Measurements from ENCODE around the gene NDUFV1. TPM values are rescaled to one million over a fixed set of nuclear protein-coding genes. Genes with fewer than 3 reads are reported as not detected.

The NDUFV1 gene
- total RNA-seq, 3 donors from 2014 or later, result 159 to 222 (median 186) TPM

GRCh38 chr11:67648140-67648795 is 41.5 kb downstream of the NDUFV1 start:
- H3K36me3 ChIP-seq, result no peaks in the 10 kb centered on the region
- no peak overlapping the region for H3K27ac ChIP-seq
- H3K9me3 ChIP-seq, result no peaks in the 10 kb centered on the region
- no peak for DNase-seq (ENCODE audit: low spot score in 2 of 2)
- intact Hi-C loops (cut with DNase I; ENCODE audit: low total_unique reads), result no loop called here
- H3K27me3 ChIP-seq, result no peaks in the 10 kb centered on the region
- no peaks in the 10 kb centered on the region for H3K4me1 ChIP-seq
- no peak overlapping the region for H3K4me3 ChIP-seq
- TF ChIP-seq POLR2AphosphoS5 (IDR thresholded peaks at IDR 0.05), result no peak
- no peak for TF ChIP-seq POLR2A (IDR thresholded peaks at IDR 0.05)
- no peak for TF ChIP-seq CTCF (IDR thresholded peaks at IDR 0.05)

GRCh38 chr11:67648796-67649613 is 42.3 kb downstream of the NDUFV1 start:
- no peak for DNase-seq (ENCODE audit: low spot score in 2 of 2)
- H3K36me3 ChIP-seq, result no peaks in the 10 kb centered on the region
- no peak overlapping the region for H3K27ac ChIP-seq
- no peak for TF ChIP-seq POLR2AphosphoS5 (IDR thresholded peaks at IDR 0.05)
- no peak for TF ChIP-seq CTCF (IDR thresholded peaks at IDR 0.05)
- no peak for TF ChIP-seq POLR2A (IDR thresholded peaks at IDR 0.05)
- H3K4me3 ChIP-seq, result no peak overlapping the region
- no peaks in the 10 kb centered on the region for H3K27me3 ChIP-seq
- no peaks in the 10 kb centered on the region for H3K4me1 ChIP-seq
- no peaks in the 10 kb centered on the region for H3K9me3 ChIP-seq
- intact Hi-C loops (cut with DNase I; ENCODE audit: low total_unique reads), result no loop called here

- intact Hi-C loops (cut with DNase I; ENCODE audit: low total_unique reads), result no loop called here
- Histone ChIP-seq H3K27me3 (no peaks in the 10 kb centered on the region), H3K36me3 (no peaks in the 10 kb centered on the region), H3K27ac (peak overlapping the region; percentile 14 to 33), H3K4me3 (peak overlapping the region; percentile 26 to 71 (median 58)), H3K9me3 (no peaks in the 10 kb centered on the region), H3K4me1 (no peaks in the 10 kb centered on the region)
- TF ChIP-seq CTCF (IDR thresholded peaks at IDR 0.05) (no peak), POLR2A (IDR thresholded peaks at IDR 0.05) (no peak), POLR2AphosphoS5 (IDR thresholded peaks at IDR 0.05) (no peak)
- no peak for DNase-seq (ENCODE audit: low spot score in 2 of 2)
Observed at GRCh38 chr11:67649634-67650510, 43.1 kb downstream of the NDUFV1 start.

GRCh38 chr11:67651976-67652781 is 45.4 kb downstream of the NDUFV1 start:
- Histone ChIP-seq H3K36me3 (no peaks in the 10 kb centered on the region), H3K9me3 (no peaks in the 10 kb centered on the region), H3K27me3 (no peaks in the 10 kb centered on the region), H3K4me1 (no peaks in the 10 kb centered on the region), H3K27ac (no peak overlapping the region), H3K4me3 (no peak overlapping the region)
- DNase-seq (ENCODE audit: low spot score in 2 of 2), result no peak
- intact Hi-C loops (cut with DNase I; ENCODE audit: low total_unique reads), result no loop called here
- TF ChIP-seq POLR2A (IDR thresholded peaks at IDR 0.05), result no peak
- TF ChIP-seq CTCF (IDR thresholded peaks at IDR 0.05), result no peak
- TF ChIP-seq POLR2AphosphoS5 (IDR thresholded peaks at IDR 0.05), result no peak

Data from breast epithelium (tissue), 4 donors.